ENCODE data around the gene PACRG. TPM values are rescaled to one million over a fixed set of nuclear protein-coding genes. Genes with fewer than 3 reads are reported as not detected.

Gene PACRG
- total and polyA plus RNA-seq, 2 experiments from 2014 or later: 0.83 to 3.7 TPM

- no peak for TF ChIP-seq CTCF (IDR thresholded peaks at IDR 0.05; ENCODE audit: low read depth, low read length)
- no peaks in the 10 kb centered on the region for H3K9me3 ChIP-seq (ENCODE audit: low read depth)
- DNase-seq (ENCODE audit: low read depth in 1 of 2, low spot score in 1 of 2): no peak
- H3K36me3 ChIP-seq: no peaks in the 10 kb centered on the region
- no peak overlapping the region for H3K27ac ChIP-seq
- no peaks in the 10 kb centered on the region for H3K4me1 ChIP-seq (ENCODE audit: low read depth)
- no peak overlapping the region for H3K4me3 ChIP-seq
- H3K27me3 ChIP-seq: no peaks in the 10 kb centered on the region
Measured at GRCh38 chr6:163057260-163057659, 329.5 kb downstream of the PACRG start.

- H3K27me3 ChIP-seq: no peaks in the 10 kb centered on the region
- no peak for TF ChIP-seq CTCF (IDR thresholded peaks at IDR 0.05; ENCODE audit: low read depth, low read length)
- H3K9me3 ChIP-seq (ENCODE audit: low read depth): no peaks in the 10 kb centered on the region
- no peaks in the 10 kb centered on the region for H3K4me1 ChIP-seq (ENCODE audit: low read depth)
- no peak overlapping the region for H3K27ac ChIP-seq
- no peak for DNase-seq (ENCODE audit: low read depth in 1 of 2, low spot score in 1 of 2)
- no peak overlapping the region for H3K4me3 ChIP-seq
- no peaks in the 10 kb centered on the region for H3K36me3 ChIP-seq
Measured at GRCh38 chr6:163062790-163063189, 335.0 kb downstream of the PACRG start.

GRCh38 chr6:163063561-163063960 lies 335.8 kb downstream of the PACRG start:
- Histone ChIP-seq H3K4me1 (ENCODE audit: low read depth) (no peaks in the 10 kb centered on the region), H3K27me3 (no peaks in the 10 kb centered on the region), H3K4me3 (no peak overlapping the region), H3K27ac (no peak overlapping the region), H3K9me3 (ENCODE audit: low read depth) (no peaks in the 10 kb centered on the region), H3K36me3 (no peaks in the 10 kb centered on the region)
- DNase-seq (ENCODE audit: low read depth in 1 of 2, low spot score in 1 of 2): no peak
- no peak for TF ChIP-seq CTCF (IDR thresholded peaks at IDR 0.05; ENCODE audit: low read depth, low read length)

- no peaks in the 10 kb centered on the region for H3K9me3 ChIP-seq (ENCODE audit: low read depth)
- H3K36me3 ChIP-seq: no peaks in the 10 kb centered on the region
- no peaks in the 10 kb centered on the region for H3K4me1 ChIP-seq (ENCODE audit: low read depth)
- no peaks in the 10 kb centered on the region for H3K27me3 ChIP-seq
- DNase-seq (ENCODE audit: low read depth in 1 of 2, low spot score in 1 of 2): no peak
- no peak overlapping the region for H3K27ac ChIP-seq
- no peak overlapping the region for H3K4me3 ChIP-seq
- TF ChIP-seq CTCF (IDR thresholded peaks at IDR 0.05; ENCODE audit: low read depth, low read length): no peak
Measured at GRCh38 chr6:163064397-163064796, 336.6 kb downstream of the PACRG start.

GRCh38 chr6:163066200-163066599 lies 338.4 kb downstream of the PACRG start:
- H3K27ac ChIP-seq: no peak overlapping the region
- no peak for TF ChIP-seq CTCF (IDR thresholded peaks at IDR 0.05; ENCODE audit: low read depth, low read length)
- DNase-seq (ENCODE audit: low read depth in 1 of 2, low spot score in 1 of 2): no peak
- H3K4me1 ChIP-seq (ENCODE audit: low read depth): no peaks in the 10 kb centered on the region
- H3K27me3 ChIP-seq: no peaks in the 10 kb centered on the region
- no peak overlapping the region for H3K4me3 ChIP-seq
- no peaks in the 10 kb centered on the region for H3K36me3 ChIP-seq
- no peaks in the 10 kb centered on the region for H3K9me3 ChIP-seq (ENCODE audit: low read depth)

GRCh38 chr6:163077134-163077533 lies 349.4 kb downstream of the PACRG start:
- no peaks in the 10 kb centered on the region for H3K27me3 ChIP-seq
- no peak for TF ChIP-seq CTCF (IDR thresholded peaks at IDR 0.05; ENCODE audit: low read depth, low read length)
- H3K4me1 ChIP-seq (ENCODE audit: low read depth): no peaks in the 10 kb centered on the region
- no peak overlapping the region for H3K4me3 ChIP-seq
- DNase-seq (ENCODE audit: low read depth in 1 of 2, low spot score in 1 of 2): no peak
- no peaks in the 10 kb centered on the region for H3K9me3 ChIP-seq (ENCODE audit: low read depth)
- H3K27ac ChIP-seq: no peak overlapping the region
- no peaks in the 10 kb centered on the region for H3K36me3 ChIP-seq

Data from cardiac muscle cell (in vitro differentiated cells and primary cell).